ENCODE data around the gene KANK3. TPM values are rescaled to one million over a fixed set of nuclear protein-coding genes. Genes with fewer than 3 reads are reported as not detected.
"Not testable (repeated sequence)": the region's sequence is repeated elsewhere in the genome, so short reads cannot be mapped to it uniquely, and the experiment has no call there.

Gene KANK3
- polyA plus RNA-seq, 1 donor (not counting 4 experiments of a cell fraction or from before 2014, with no cell fraction given) = 0.16 TPM

DNA sequence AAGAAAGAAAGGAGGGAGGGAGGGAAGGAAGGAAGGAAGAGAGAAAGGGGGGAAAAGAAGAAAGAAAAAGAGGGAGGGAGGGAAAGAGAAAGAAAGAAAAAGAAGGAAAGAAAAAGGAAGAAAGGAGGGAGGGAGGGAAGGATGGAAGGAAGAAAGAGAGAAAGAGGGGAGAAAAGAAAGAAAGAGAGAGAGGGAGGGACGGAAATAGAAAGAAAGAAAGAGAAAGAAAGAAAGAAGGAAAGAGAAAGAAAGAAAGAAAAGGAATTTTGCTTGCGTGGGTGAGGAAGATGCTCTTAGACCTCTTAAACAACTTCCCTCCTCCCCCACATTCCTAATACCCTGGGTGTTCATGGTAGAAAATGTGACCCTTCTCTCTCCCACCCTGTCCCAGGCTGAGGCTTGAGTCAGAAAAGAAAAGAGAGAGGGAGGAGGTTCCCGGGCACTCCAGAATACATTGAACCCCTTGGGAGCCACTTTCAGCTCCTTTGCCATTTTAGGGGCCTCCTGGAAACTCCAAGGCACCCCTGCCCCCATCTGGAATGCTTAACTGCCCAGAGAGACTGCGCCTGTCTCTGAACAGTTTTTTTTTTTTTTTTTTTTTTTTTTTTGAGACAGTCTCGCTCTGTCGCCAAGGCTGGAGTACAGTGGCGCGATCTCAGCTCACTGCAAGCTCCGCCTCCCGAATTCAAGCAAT is 9.2 kb upstream of the KANK3 start:
- H3K27ac ChIP-seq (ENCODE audit: control insufficient read depth, insufficient read depth, low read length) = no peak overlapping the region
- FAIRE-seq = no peak
- dilution Hi-C loops (cut with MboI; ENCODE audit: extremely low pct_ligation_motif_present, low sequenced_read_pairs) = no loop called here

DNA sequence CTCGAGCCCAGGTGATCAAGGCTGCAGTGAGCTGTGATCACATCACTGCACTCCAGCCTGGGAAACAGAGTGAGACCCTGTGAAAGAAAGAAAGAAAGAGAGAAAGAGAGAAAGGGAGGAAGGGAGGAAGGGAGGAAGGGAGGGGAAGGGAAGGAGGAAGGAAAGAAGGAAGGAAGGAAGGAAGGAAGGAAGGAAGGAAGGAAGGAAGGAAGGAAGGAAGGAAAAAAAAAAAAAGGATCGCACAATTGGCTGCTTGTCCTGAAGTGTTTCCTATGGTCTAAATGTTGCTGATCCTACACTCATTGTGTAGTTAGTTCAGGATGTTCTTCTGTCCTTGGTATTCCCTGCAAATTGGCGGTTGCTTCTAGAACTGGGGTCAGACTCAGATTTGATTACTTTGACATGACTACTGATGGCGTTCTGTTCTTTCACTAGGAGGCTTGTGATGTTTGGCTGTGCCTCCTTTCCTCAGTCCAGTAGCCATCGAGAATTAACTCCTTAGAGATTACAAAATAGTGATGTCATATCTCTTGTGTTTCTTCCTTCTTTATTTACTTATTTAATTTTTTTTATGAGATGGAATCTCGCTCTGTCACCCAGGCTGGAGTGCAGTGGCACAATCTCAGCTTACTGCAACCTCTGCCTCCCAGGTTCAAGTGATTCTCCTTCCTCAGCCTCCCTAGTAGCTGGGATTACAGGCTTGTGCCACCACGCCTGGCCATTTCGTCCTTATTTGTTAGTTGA is 6.7 kb upstream of the KANK3 start:
- dilution Hi-C loops (cut with MboI; ENCODE audit: extremely low pct_ligation_motif_present, low sequenced_read_pairs); FAIRE-seq: not testable (repeated sequence)

More for the DNA sequence above, 9.2 kb upstream of the KANK3 start:
- TF ChIP-seq, protein P1, sequence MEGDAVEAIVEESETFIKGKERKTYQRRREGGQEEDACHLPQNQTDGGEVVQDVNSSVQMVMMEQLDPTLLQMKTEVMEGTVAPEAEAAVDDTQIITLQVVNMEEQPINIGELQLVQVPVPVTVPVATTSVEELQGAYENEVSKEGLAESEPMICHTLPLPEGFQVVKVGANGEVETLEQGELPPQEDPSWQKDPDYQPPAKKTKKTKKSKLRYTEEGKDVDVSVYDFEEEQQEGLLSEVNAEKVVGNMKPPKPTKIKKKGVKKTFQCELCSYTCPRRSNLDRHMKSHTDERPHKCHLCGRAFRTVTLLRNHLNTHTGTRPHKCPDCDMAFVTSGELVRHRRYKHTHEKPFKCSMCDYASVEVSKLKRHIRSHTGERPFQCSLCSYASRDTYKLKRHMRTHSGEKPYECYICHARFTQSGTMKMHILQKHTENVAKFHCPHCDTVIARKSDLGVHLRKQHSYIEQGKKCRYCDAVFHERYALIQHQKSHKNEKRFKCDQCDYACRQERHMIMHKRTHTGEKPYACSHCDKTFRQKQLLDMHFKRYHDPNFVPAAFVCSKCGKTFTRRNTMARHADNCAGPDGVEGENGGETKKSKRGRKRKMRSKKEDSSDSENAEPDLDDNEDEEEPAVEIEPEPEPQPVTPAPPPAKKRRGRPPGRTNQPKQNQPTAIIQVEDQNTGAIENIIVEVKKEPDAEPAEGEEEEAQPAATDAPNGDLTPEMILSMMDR (optimal IDR thresholded peaks at IDR 0.05 in 1 of 3, IDR thresholded peaks at IDR 0.05 in 1 of 3, conservative IDR thresholded peaks at IDR 0.05 in 1 of 3; ENCODE audit: extremely low read depth in 1 of 3, insufficient read depth in 2 of 3, low read length in 3 of 3) = no peak
- TF ChIP-seq EZH2 (IDR thresholded peaks at IDR 0.05; ENCODE audit: low read length) = no peak
- Histone ChIP-seq H3K4me1 (ENCODE audit: control insufficient read depth, extremely low read depth, insufficient read depth, low read length) (peaks cover 16% of the 10 kb centered on the region), H3K4me2 (ENCODE audit: control insufficient read depth, extremely low read depth, insufficient read depth, low read depth, low read length) (peak overlapping the region; percentile 37), H3K36me3 (ENCODE audit: control insufficient read depth in 2 of 2, extremely low read depth in 1 of 2, insufficient read depth in 2 of 2, low read length in 2 of 2) (no peaks in the 10 kb centered on the region), H4K20me1 (ENCODE audit: control insufficient read depth, extremely low read depth, insufficient read depth, low read length) (no peaks in the 10 kb centered on the region), H3K9ac (ENCODE audit: control insufficient read depth, extremely low read depth, insufficient read depth, low read length) (no peak overlapping the region), H3K79me2 (ENCODE audit: control insufficient read depth, insufficient read depth, low read length) (no peaks in the 10 kb centered on the region), H3K27me3 (ENCODE audit: control insufficient read depth, extremely low read depth, insufficient read depth, low read length) (no peaks in the 10 kb centered on the region), H3K4me3 (ENCODE audit: control insufficient read depth in 2 of 3, extremely low read depth in 1 of 3, insufficient read depth in 2 of 3, low read depth in 1 of 3, low read length in 3 of 3) (no peak overlapping the region), H3K9me3 (ENCODE audit: control insufficient read depth, low read depth, low read length) (no peaks in the 10 kb centered on the region), H2AFZ (ENCODE audit: control insufficient read depth, low read length) (no peak overlapping the region), H3K9me1 (ENCODE audit: control insufficient read depth, extremely low read depth, insufficient read depth, low read length) (no peaks in the 10 kb centered on the region)
- no peak for DNase-seq (ENCODE audit: low read depth, low spot score)

More for the DNA sequence above, 6.7 kb upstream of the KANK3 start:
- not testable (repeated sequence) for H3K79me2 ChIP-seq (ENCODE audit: control insufficient read depth, insufficient read depth, low read length); H3K9ac ChIP-seq (ENCODE audit: control insufficient read depth, extremely low read depth, insufficient read depth, low read length); H3K9me3 ChIP-seq (ENCODE audit: control insufficient read depth, low read depth, low read length); H3K27me3 ChIP-seq (ENCODE audit: control insufficient read depth, extremely low read depth, insufficient read depth, low read length); H3K4me3 ChIP-seq (ENCODE audit: control insufficient read depth in 2 of 3, extremely low read depth in 1 of 3, insufficient read depth in 2 of 3, low read depth in 1 of 3, low read length in 3 of 3); H2AFZ ChIP-seq (ENCODE audit: control insufficient read depth, low read length); H3K4me2 ChIP-seq (ENCODE audit: control insufficient read depth, extremely low read depth, insufficient read depth, low read depth, low read length); H3K9me1 ChIP-seq (ENCODE audit: control insufficient read depth, extremely low read depth, insufficient read depth, low read length); H3K27ac ChIP-seq (ENCODE audit: control insufficient read depth, insufficient read depth, low read length); DNase-seq (ENCODE audit: low read depth, low spot score); H3K4me1 ChIP-seq (ENCODE audit: control insufficient read depth, extremely low read depth, insufficient read depth, low read length); H3K36me3 ChIP-seq (ENCODE audit: control insufficient read depth in 2 of 2, extremely low read depth in 1 of 2, insufficient read depth in 2 of 2, low read length in 2 of 2); H4K20me1 ChIP-seq (ENCODE audit: control insufficient read depth, extremely low read depth, insufficient read depth, low read length)

Data from keratinocyte (primary cell).